Tibial artery (tissue), 4 donors: ENCODE measurements around the gene DUOXA2.

Experiments
- DNase-seq, 2 donors: peaks; one replicate each; pipeline ENCODE4 v3.0.0-alpha.2; 2019
- H3K27ac ChIP-seq, 2 donors: fragments of 200-600 bp; sonication (generic) in 1 of 2; 1 replicate in 1 of 2; 2 replicates in 1 of 2; pipeline ENCODE4 v1.5.1; 2018 to 2019; ENCODE audit warnings: mild to moderate bottlenecking in 1 of 2
- H3K27me3 ChIP-seq, 2 donors: fragments of 200-600 bp; sonication (generic) in 1 of 2; one replicate each; pipeline versions ENCODE4 v1.5.1 to v1.6.0; 2016 to 2019
- H3K36me3 ChIP-seq, 3 donors: fragments of 200-600 bp; sonication (generic) in 2 of 3; one replicate each; pipeline ENCODE4 v1.5.1; 2016 to 2019; ENCODE audit warnings: mild to moderate bottlenecking in 2 of 3
- H3K4me1 ChIP-seq, 4 donors: fragments of 200-600 bp; sonication (generic) in 2 of 4; 1 replicate in 3 of 4; 2 replicates in 1 of 4; pipeline ENCODE4 v1.5.1; 2016 to 2019
- H3K4me3 ChIP-seq, 2 donors: fragments of 200-600 bp; sonication (generic) in 1 of 2; 1 replicate in 1 of 2; 2 replicates in 1 of 2; pipeline ENCODE4 v1.5.1; 2018 to 2019; ENCODE audit warnings: mild to moderate bottlenecking in 2 of 2
- H3K9me3 ChIP-seq, 3 donors: fragments of 200-600 bp; sonication (generic) in 1 of 3; one replicate each; pipeline ENCODE4 v1.5.1; 2016 to 2019
- intact Hi-C: fragments of 100-400 bp; cut with DNase I; formaldehyde crosslinking; loops from one replicate; pipeline ENCODE4 v1.15.0; 2023; ENCODE audit warnings: low total_unique reads
- TF ChIP-seq, protein P1 (sequence below), 2 experiments: fragments of 200-600 bp in 1 of 2; fragments of 450-650 bp in 1 of 2; IDR thresholded peaks; one replicate each; pipeline ENCODE4 v1.5.1; 2017 to 2019; ENCODE audit warnings: antibody characterized with exemption in 2 of 2, mild to moderate bottlenecking in 1 of 2, moderate library complexity in 1 of 2

DUOXA2 gene

DNA sequence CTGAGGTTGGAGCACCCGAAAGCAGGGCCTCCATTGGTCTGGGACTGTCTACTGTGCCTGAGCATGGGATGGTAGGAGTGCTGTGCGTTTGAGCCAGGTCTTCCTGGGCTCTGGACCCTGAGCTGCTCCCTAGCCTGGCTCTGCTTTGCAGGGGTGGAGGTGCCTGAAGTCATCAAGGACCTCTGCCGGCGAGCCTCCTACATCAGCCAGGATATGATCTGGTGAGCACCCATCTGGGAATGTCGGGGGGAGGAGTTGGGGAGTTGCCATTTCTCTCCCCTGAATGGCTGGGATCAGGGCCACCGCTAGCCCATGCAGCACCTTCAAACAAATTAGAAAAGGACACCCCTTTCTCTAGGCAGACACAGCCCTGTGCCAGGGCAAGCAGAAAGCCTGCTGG is 36.4 kb downstream of the DUOXA2 start:
- Histone ChIP-seq H3K4me1 (no peaks in the 10 kb centered on the region), H3K9me3 (no peaks in the 10 kb centered on the region), H3K4me3 (no peak overlapping the region), H3K36me3 (peaks cover 0 to 17% (median 5%) of the 10 kb centered on the region in 3 donors), H3K27me3 (no peaks in the 10 kb centered on the region), H3K27ac (no peak overlapping the region)
- DNase-seq, result no peak
- TF ChIP-seq, protein P1, sequence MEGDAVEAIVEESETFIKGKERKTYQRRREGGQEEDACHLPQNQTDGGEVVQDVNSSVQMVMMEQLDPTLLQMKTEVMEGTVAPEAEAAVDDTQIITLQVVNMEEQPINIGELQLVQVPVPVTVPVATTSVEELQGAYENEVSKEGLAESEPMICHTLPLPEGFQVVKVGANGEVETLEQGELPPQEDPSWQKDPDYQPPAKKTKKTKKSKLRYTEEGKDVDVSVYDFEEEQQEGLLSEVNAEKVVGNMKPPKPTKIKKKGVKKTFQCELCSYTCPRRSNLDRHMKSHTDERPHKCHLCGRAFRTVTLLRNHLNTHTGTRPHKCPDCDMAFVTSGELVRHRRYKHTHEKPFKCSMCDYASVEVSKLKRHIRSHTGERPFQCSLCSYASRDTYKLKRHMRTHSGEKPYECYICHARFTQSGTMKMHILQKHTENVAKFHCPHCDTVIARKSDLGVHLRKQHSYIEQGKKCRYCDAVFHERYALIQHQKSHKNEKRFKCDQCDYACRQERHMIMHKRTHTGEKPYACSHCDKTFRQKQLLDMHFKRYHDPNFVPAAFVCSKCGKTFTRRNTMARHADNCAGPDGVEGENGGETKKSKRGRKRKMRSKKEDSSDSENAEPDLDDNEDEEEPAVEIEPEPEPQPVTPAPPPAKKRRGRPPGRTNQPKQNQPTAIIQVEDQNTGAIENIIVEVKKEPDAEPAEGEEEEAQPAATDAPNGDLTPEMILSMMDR (IDR thresholded peaks at IDR 0.05), result no peak
- intact Hi-C loops, result no loop called here

DNA sequence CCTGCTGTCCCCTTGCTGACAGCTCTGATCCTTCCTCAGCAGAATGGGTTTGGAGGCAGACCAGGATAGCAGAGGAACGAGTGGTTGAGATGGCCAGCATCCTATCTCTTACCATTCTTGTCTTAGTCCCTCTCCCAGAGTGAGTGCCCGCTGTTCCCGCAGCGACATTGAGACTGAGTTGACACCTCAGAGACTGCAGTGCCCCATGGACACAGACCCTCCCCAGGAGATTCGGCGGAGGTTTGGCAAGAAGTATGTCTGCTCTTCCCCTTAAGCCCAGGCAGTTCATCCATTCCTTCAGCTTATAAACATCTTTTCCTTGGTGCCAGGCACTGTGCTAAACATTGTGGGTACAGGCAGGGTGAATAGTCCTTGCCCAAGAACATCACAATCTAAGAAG is 36.9 kb downstream of the DUOXA2 start:
- Histone ChIP-seq H3K27ac (no peak overlapping the region), H3K4me1 (no peaks in the 10 kb centered on the region), H3K9me3 (no peaks in the 10 kb centered on the region), H3K4me3 (no peak overlapping the region), H3K27me3 (no peaks in the 10 kb centered on the region), H3K36me3 (peaks cover 0 to 17% (median 5%) of the 10 kb centered on the region in 3 donors)
- intact Hi-C loops, result no loop called here
- TF ChIP-seq, protein P1 (IDR thresholded peaks at IDR 0.05), result no peak
- DNase-seq, result no peak

DNA sequence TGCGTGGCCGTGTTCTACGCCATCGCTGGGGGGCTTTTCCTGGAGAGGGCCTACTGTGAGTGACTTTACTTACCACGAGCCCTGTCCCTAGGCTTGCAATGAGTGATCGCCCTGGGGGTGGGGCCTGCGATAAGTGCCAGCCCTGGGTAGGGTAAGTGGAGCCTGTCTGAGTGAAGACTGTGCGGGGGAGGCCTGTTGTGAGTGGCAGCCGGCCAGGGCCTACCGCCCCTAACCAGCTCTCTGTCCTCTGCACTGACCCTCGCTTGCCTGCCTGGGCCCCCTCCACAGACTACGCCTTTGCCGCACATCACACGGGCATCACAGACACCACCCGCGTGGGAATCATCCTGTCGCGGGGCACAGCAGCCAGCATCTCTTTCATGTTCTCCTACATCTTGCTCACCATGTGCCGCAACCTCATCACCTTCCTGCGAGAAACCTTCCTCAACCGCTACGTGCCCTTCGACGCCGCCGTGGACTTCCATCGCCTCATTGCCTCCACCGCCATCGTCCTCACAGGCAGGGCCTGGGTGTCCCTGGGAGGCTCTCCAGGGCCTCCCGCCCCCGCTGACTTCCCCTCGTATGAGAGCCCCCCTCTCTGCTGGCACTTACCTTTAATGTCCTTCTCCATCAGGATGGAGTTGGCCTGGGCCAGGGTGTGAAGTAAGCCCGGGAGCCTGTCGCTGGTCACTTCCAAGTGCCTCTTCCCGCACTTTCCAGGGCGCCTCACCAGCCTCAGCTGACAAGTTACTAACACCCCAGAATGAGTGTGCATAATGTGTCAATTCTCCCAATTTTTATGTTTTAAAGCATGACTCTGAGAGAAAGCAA is 38.1 kb downstream of the DUOXA2 start:
- Histone ChIP-seq H3K4me1 (no peaks in the 10 kb centered on the region), H3K27me3 (no peaks in the 10 kb centered on the region), H3K9me3 (no peaks in the 10 kb centered on the region), H3K36me3 (peaks cover 0 to 17% (median 5%) of the 10 kb centered on the region in 3 donors), H3K27ac (no peak overlapping the region), H3K4me3 (no peak overlapping the region)
- intact Hi-C loops, result no loop called here
- no peak for DNase-seq
- TF ChIP-seq, protein P1 (IDR thresholded peaks at IDR 0.05), result no peak

DNA sequence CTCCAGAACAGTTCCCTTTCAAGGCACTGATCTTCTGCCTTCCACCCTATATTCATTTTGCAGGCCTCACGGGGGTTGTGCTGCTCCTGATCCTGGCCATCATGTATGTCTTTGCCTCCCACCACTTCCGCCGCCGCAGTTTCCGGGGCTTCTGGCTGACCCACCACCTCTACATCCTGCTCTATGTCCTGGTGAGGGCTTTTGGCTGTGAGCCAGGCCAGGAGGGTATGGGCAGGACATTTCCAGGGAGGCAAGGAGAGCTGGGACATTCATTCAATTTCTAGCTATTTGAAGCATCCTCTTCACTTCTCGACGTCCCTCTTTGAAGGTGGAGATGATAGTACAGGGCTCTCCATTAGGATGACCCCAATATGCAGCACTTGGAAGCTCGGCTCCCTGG is 41.6 kb downstream of the DUOXA2 start:
- Histone ChIP-seq H3K4me1 (no peaks in the 10 kb centered on the region), H3K27me3 (no peaks in the 10 kb centered on the region), H3K27ac (no peak overlapping the region), H3K36me3 (peaks cover 0 to 17% (median 5%) of the 10 kb centered on the region in 3 donors), H3K9me3 (no peaks in the 10 kb centered on the region), H3K4me3 (no peak overlapping the region)
- intact Hi-C loops, result no loop called here
- TF ChIP-seq, protein P1 (IDR thresholded peaks at IDR 0.05), result no peak
- DNase-seq, result no peak

DNA sequence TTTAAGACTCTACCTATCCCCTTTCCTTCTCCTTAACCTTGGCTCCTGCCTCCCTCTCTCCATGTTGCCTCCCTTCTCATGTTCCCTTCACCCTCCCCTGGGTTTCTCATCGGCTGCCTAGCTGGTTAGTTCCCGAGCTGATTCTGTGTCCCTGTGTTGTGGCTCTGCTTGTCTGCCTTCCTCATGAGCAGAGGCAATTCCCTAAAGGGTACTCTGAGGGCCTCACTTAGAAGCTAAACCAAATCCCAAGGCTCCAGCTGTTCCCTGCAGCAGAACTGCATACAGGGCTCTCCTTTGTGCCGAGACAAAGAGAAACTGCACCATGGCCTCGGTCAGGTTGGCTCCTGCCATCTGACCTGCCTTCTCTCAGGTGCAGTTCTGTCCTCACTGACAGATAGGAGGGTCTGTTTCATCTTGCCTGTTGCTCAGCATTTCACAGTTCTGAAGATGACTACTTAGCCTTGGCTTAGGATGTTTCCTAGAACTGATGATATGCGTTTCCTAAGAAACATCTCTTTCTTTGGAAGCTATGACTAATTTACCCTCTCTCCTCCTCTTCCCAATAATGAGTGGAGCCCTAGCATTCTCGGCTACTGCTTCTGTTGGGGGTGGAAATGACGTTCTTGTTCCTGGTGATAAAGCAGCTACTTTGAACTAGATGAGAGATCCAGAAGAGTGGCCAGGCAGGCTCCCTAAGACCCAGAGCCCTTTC is 42.8 kb downstream of the DUOXA2 start:
- Histone ChIP-seq H3K4me1 (no peaks in the 10 kb centered on the region), H3K4me3 (no peak overlapping the region), H3K9me3 (no peaks in the 10 kb centered on the region), H3K36me3 (peaks cover 0 to 8% (median 5%) of the 10 kb centered on the region in 3 donors), H3K27ac (no peak overlapping the region), H3K27me3 (no peaks in the 10 kb centered on the region)
- TF ChIP-seq, protein P1 (IDR thresholded peaks at IDR 0.05), result no peak
- DNase-seq, result no peak
- intact Hi-C loops, result no loop called here
